Parathyroid adenoma (tissue), 2 donors: ENCODE results near the gene DUSP9.

ENCODE experiments used
- H2AFZ ChIP-seq: fragments of 300-600 bp; sonication (generic); one replicate; pipeline ENCODE4 v1.7.0; 2017; ENCODE audit warnings: antibody characterized with exemption, mild to moderate bottlenecking
- H3K27ac ChIP-seq: fragments of 300-600 bp; sonication (generic); one replicate; pipeline ENCODE4 v1.7.0; 2017
- H3K27me3 ChIP-seq: fragments of 300-600 bp; sonication (generic); one replicate; pipeline ENCODE4 v1.7.0; 2017; ENCODE audit warnings: low read length; ENCODE audit not compliant: control insufficient read depth, insufficient read depth
- H3K36me3 ChIP-seq: fragments of 300-600 bp; sonication (generic); one replicate; pipeline ENCODE4 v1.7.0; 2017; ENCODE audit warnings: low read length; ENCODE audit not compliant: control insufficient read depth, insufficient read depth
- H3K4me1 ChIP-seq: fragments of 300-600 bp; sonication (generic); one replicate; pipeline ENCODE4 v1.7.0; 2017; ENCODE audit warnings: control low read depth
- H3K4me2 ChIP-seq: fragments of 300-600 bp; sonication (generic); one replicate; pipeline ENCODE4 v1.7.0; 2017; ENCODE audit warnings: low read length
- H3K4me3 ChIP-seq: fragments of 300-600 bp; sonication (generic); one replicate; pipeline ENCODE4 v1.7.0; 2017; ENCODE audit warnings: low read depth, low read length
- H3K79me2 ChIP-seq: fragments of 300-600 bp; sonication (generic); one replicate; pipeline ENCODE4 v1.7.0; 2017; ENCODE audit warnings: control low read depth
- H3K9ac ChIP-seq: fragments of 300-600 bp; sonication (generic); one replicate; pipeline ENCODE4 v1.7.0; 2017; ENCODE audit warnings: mild to moderate bottlenecking
- H3K9me3 ChIP-seq: fragments of 300-600 bp; sonication (generic); one replicate; pipeline ENCODE4 v1.7.0; 2017; ENCODE audit warnings: low read length; ENCODE audit not compliant: control insufficient read depth
- TF ChIP-seq, protein P1 (sequence below): fragments of 300-600 bp; sonication (generic); IDR thresholded peaks from one replicate; pipeline ENCODE4 v1.7.0; 2017; ENCODE audit warnings: antibody characterized with exemption, mild to moderate bottlenecking
- donor health status: primary hyperparathyroidism.

The DUSP9 gene

DNA sequence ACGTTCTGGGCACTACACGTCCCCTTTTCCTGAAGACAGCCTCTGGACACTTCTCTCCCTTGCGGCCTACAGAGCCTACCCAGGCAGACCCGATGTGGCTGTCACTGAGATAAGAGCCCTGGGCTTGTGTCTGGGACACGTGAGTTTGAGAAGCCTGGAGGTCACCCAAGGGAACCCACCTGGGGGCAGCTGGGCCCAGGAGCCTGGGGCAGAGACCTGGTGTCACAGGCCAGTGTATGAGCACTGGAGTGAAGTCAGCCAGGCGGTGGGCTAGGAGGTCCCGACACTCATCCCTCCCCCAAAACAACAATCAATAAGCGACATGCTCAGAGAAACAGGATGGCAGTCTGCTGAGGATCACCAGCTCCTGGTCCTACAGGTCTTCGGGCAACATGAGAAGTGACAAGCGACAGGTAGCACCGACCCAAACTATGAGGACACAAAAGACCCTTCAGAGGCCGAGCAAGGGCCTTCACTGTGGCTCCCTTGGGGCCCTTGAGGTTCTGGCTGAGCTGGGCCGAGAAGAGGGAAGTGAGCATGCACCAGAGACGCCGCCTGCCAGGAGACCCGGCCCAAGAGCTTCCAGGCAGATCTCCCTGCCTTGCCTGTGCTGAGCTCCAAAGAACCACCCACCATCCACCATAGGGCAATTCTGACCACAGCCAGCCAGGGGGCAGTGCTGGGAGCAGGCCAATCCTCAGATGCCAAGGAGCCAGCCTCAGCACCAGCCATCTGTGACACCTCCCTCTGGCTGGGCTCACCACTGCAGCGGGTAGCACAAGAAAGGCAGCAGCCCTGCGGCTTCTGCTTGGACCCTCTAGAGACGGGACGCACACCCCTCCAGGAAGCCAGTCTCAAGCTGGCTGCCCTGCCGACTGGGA, 11.0 kb upstream of the DUSP9 start:
- TF ChIP-seq, protein P1, sequence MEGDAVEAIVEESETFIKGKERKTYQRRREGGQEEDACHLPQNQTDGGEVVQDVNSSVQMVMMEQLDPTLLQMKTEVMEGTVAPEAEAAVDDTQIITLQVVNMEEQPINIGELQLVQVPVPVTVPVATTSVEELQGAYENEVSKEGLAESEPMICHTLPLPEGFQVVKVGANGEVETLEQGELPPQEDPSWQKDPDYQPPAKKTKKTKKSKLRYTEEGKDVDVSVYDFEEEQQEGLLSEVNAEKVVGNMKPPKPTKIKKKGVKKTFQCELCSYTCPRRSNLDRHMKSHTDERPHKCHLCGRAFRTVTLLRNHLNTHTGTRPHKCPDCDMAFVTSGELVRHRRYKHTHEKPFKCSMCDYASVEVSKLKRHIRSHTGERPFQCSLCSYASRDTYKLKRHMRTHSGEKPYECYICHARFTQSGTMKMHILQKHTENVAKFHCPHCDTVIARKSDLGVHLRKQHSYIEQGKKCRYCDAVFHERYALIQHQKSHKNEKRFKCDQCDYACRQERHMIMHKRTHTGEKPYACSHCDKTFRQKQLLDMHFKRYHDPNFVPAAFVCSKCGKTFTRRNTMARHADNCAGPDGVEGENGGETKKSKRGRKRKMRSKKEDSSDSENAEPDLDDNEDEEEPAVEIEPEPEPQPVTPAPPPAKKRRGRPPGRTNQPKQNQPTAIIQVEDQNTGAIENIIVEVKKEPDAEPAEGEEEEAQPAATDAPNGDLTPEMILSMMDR, result no peak
- H3K9ac ChIP-seq, result no peak overlapping the region
- H3K27me3 ChIP-seq, result no peaks in the 10 kb centered on the region
- H3K79me2 ChIP-seq, result no peaks in the 10 kb centered on the region
- H3K36me3 ChIP-seq, result no peaks in the 10 kb centered on the region
- H3K4me1 ChIP-seq, result no peaks in the 10 kb centered on the region
- no peak overlapping the region for H3K4me3 ChIP-seq
- H3K27ac ChIP-seq, result no peak overlapping the region
- no peak overlapping the region for H3K4me2 ChIP-seq
- no peak overlapping the region for H2AFZ ChIP-seq
- no peaks in the 10 kb centered on the region for H3K9me3 ChIP-seq

DNA sequence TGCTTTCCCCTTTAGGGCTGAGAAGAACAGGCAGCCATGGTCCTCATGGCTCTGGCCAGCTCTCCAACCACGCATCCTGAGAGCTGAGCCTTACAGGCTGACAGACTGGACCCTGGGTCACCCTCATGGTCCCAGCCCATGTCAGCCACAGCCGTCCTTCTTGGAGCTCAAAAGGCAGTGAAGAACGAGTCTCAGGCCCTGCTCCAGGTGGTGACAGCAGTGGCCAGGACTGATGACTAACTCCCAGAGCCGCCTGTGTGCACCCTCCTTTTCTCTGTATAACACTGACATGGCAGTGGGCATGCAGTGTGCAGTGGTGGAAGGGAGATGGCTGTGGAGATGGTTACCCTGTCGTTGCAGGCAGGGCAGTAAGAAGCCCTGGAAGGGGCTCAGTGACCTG, 10.3 kb upstream of the DUSP9 start:
- no peak overlapping the region for H3K27ac ChIP-seq
- no peak overlapping the region for H3K9ac ChIP-seq
- no peak overlapping the region for H2AFZ ChIP-seq
- H3K4me1 ChIP-seq, result no peaks in the 10 kb centered on the region
- H3K4me3 ChIP-seq, result no peak overlapping the region
- H3K36me3 ChIP-seq, result no peaks in the 10 kb centered on the region
- H3K9me3 ChIP-seq, result no peaks in the 10 kb centered on the region
- TF ChIP-seq, protein P1, result no peak
- H3K79me2 ChIP-seq, result no peaks in the 10 kb centered on the region
- H3K27me3 ChIP-seq, result no peaks in the 10 kb centered on the region
- H3K4me2 ChIP-seq, result no peak overlapping the region

DNA sequence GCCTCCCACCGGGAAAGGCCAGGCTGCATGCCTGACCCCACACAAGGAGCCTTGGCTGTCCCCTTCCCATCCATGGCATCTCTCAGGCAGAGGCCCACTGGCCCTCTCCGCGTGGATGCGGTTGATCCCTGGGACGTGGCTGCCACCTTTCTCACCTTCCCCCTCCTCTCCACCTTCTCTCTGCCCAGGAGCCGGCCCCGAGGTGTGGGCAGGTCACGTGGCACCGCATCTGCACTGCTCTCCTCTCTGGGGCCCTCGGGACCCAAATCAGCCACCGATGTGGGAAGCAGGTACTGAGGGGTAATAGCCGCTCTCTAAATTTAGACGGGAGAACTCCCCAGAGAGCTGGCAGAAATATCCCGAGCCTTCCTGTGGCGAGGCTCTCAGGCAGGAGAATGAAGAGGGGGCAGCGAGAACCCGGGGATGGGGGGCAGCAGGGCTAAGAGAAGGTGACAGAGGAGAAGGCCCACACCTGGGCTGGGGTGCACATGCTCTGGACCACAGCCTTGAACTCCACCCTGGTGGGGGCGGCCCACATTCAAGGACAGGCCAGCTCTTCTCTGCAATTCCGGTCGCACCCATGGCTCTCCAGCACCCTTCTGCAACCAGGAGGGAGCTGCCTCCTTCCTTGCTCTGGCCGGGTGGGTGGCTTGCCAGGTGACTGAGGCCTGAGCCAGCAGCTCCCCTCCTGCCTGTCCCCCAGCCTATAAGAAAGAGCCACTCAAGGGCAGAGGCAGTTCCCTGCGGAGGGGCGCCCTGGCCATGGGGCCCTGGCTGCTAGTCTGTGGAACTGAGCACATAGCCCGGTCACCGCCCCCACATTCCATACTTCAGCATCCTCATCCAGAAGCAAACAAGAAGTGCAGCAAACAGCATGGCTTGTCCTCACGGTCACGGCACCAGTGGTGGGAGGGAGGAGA, 9.6 kb upstream of the DUSP9 start:
- TF ChIP-seq, protein P1, result no peak
- no peak overlapping the region for H3K9ac ChIP-seq
- no peaks in the 10 kb centered on the region for H3K27me3 ChIP-seq
- no peaks in the 10 kb centered on the region for H3K79me2 ChIP-seq
- no peak overlapping the region for H3K4me3 ChIP-seq
- H3K9me3 ChIP-seq, result no peaks in the 10 kb centered on the region
- H2AFZ ChIP-seq, result no peak overlapping the region
- H3K4me2 ChIP-seq, result no peak overlapping the region
- no peaks in the 10 kb centered on the region for H3K4me1 ChIP-seq
- no peak overlapping the region for H3K27ac ChIP-seq
- H3K36me3 ChIP-seq, result no peaks in the 10 kb centered on the region

DNA sequence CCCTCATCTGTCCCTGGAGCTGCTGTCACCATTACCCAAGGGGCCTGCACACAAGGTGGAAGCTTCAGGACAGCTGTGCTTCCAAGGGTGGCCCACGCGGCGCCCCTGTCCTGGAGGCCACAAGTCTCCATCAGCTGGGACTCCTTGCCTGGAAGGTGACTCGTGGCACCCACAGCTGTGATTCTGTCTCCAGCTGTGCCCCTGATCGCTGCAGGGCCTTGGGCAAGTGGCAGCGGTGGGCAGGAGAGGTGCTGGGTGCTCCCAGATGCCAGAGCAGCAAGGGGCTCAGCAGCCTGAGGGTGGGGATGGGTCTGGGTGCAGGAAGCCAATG, 9.0 kb upstream of the DUSP9 start:
- TF ChIP-seq, protein P1, result no peak
- Histone ChIP-seq H3K36me3 (no peaks in the 10 kb centered on the region), H3K9ac (no peak overlapping the region), H2AFZ (no peak overlapping the region), H3K4me1 (no peaks in the 10 kb centered on the region), H3K9me3 (no peaks in the 10 kb centered on the region), H3K27ac (no peak overlapping the region), H3K27me3 (no peaks in the 10 kb centered on the region), H3K79me2 (no peaks in the 10 kb centered on the region), H3K4me3 (no peak overlapping the region), H3K4me2 (no peak overlapping the region)
